GM19463 (cell line): ENCODE measurements around the gene OSTM1.
"Not testable (repeated sequence)": the region's sequence is repeated elsewhere in the genome, so short reads cannot be mapped to it uniquely, and the experiment has no call there.

Experiments
- ATAC-seq: cut with Tn5 transposase; IDR thresholded peaks from one replicate; pipeline ENCODE4 v1.9.1; 2021; ENCODE audit warnings: mild to moderate bottlenecking, moderate library complexity; ENCODE audit not compliant: unreplicated experiment

Gene OSTM1

GRCh38 chr6:108024427-108025073 lies 50.0 kb downstream of the OSTM1 start:
- no peak for ATAC-seq

DNA sequence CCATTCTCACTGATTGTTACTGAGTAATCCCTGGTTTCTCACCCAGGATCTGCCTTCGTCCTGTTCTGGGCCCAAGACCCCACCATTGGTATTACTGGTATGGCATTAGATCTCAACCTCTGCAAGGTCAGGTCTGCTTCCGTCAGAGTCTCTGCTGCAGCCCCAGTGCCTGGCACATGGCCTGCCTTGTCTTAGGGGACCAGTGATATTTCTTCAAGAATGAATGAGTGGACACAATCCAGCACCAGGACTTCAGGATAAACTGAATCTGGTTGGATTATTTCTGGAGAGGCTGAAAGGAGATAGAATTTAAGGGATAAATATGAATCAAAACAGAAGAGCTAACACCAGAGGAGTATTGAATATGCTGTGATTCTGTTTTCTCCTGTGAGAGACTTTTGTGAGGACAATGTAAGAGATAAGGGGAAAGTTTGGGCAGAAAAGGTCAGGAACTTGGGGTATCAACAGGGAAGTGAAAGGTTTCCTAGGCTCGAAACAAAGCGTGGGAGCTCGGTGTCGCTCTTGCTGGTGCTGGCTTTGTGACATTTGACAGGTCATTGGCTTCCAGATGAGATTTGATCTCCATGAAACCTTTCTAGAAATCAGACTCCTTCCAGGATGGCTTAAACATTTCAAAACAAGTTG lies 53.9 kb downstream of the OSTM1 start:
- no peak for ATAC-seq

- not testable (repeated sequence) for ATAC-seq
Measured at GRCh38 chr6:108016283-108016682, 58.3 kb downstream of the OSTM1 start.

GRCh38 chr6:108013787-108014439 lies 60.6 kb downstream of the OSTM1 start:
- no peak for ATAC-seq

DNA sequence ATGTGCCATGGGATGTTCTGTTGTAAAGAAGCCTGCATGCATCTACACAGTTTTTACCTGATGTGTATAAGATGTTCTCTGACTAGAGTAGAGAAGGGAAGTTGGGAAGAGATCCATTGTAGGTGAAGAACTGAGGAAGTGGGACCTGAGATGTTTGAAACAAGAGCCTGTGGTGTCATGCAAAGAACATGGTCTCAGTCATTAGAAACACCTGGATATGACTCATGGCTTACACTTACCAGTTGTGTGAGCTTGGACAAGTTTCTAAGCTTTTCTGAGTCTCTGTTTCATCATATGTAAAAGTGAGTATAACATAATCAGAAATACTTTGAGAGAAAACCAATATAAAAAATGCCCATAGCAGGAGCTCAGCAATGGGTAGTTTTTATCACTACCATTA lies 64.6 kb downstream of the OSTM1 start:
- no peak for ATAC-seq

- ATAC-seq, result not testable (repeated sequence)
Measured at GRCh38 chr6:108009258-108009657, 65.3 kb downstream of the OSTM1 start.

DNA sequence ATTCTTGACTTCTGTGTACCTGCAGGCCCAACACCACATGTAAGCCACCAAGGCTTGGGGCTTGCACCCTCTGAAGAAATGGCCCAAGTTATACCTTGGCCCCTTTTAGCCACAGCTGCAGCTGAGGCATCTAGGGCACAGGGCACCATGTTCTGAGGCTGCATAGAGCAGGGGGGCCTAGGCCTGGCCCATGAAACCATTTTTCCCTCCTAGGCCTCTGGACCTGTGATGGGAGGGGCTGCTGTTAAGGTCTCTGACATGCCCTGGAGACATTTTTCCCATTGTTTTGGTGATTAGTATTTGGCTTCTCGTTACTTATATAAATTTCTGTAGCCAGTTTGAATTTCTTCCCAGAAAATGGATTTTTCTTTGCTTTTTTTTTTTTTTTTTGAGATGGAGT lies 66.2 kb downstream of the OSTM1 start:
- no peak for ATAC-seq

- no peak for ATAC-seq
Measured at GRCh38 chr6:108005961-108006360, 68.6 kb downstream of the OSTM1 start.

DNA sequence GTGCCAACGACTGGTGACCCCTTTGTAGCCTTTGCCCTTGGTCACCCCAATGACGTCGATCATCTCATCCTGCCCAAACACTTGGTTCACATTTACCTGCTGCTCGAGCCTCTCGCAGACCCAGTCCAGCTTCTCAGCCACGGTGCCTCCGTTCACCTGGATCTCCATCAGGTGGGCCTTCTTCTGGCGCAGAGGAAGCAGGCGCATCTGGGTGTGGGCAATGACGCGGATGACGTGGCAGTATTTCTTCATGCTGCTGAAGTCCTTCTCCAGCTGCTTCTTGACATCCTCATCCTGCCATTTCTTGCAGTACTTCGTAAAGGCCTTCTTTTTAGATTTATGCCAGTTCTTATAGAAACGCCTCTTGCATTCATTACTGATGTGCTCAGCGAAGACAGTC lies 69.7 kb downstream of the OSTM1 start:
- no peak for ATAC-seq

DNA sequence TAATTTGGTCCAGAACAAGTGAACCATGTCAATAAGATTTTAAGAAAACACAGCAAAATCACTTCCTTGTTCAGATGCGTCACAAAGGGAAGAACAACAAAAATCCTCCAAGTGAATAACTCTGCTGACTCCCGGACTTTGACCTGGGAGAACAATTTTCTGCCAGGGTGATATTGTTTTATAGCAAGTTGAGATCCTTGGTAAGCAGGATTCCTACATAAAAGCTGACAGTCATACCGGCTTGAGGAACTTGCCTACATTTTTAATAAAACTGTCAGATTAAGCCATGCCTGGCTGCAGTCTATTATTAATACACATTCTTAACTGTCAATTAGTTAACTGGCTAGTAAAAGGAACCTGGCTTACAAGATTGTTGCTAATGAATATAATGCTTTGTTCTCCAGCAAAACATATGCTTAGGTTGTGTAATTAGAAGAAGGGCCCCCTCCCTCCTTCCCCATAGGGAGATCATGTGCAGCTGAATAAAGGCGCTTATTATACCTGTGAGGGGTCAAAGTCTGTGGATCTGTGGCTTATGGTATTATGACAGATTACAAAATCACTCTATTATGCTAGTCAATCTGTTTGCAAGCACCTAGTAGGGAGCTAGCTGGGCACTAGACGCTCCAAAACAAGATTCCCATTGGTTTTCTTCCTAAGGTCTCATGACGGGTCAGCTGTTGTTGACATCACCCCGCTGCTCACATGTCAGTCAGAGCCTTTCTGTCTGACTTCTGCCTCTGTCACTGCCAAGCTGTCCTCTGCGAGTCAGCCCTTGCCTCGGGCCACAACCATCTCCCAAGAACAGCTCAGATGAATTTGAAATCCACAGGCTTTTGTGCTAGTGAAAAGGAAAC lies 71.9 kb downstream of the OSTM1 start:
- ATAC-seq, result no peak

DNA sequence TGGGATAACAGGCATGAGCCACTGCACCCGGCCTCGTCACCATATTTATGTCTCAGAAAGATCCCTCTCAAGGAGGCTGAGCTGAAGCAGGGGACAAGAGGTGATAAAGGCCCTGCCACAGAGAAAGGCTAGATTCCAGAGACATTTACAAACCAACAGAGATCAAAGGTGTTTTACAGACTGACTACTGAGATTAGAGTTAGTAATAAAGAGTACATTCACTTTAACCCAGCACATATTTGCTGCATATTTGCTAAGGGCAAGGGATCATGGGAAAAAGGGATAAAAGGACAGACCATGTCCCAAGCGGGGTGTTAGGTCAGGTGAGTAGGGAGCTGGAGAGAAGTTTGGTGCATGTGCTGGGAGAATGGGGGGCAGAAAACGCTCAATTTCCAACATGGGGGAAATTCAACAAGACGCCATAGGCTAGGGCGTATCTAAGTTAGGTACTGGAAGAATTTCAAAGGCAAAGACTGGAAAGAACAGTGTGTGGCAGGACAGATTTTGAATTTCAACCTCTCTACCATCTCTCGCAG lies 72.8 kb downstream of the OSTM1 start:
- no peak for ATAC-seq

- ATAC-seq, result not testable (repeated sequence)
Measured at GRCh38 chr6:108000259-108000658, 74.3 kb downstream of the OSTM1 start.

DNA sequence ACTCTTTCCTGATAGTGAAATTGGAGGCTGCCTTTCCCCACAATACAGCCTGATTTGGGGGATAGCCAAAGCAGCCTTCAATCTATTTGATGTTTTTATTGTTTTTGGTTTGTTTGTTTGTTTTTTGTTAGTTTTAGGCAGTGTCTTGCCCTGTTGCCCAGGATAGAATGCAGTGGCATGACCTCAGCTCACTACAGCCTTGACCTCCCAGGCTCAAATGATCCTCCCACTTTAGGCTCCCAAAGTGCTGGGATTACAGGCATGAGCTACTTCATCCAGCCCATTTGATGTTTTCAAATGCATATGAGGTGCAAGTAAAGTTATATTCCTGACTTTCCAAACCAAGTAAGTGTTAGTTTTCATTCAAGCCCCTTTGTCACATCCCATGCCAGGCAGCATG lies 75.2 kb downstream of the OSTM1 start:
- no peak for ATAC-seq

GRCh38 chr6:107991772-107992550 lies 82.6 kb downstream of the OSTM1 start:
- no peak for ATAC-seq
